ENCODE data around the gene STX2.
A peak's percentile ranks its signal among the peaks of the same experiment; 100 is the strongest.

STX2 gene

GRCh38 chr12:130846369-130846768 lies 7.3 kb upstream of the STX2 start:
- peaks cover 14% of the 10 kb centered on the region for H3K4me1 ChIP-seq (ENCODE audit: control insufficient read depth, low read depth, low read length)
- H3K9me3 ChIP-seq (ENCODE audit: control insufficient read depth, low read depth, low read length): no peaks in the 10 kb centered on the region
- H3K4me3 ChIP-seq (ENCODE audit: low read length): no peak overlapping the region
- H3K27ac ChIP-seq (ENCODE audit: low read length): no peak overlapping the region
- H3K27me3 ChIP-seq (ENCODE audit: control insufficient read depth, insufficient read depth, low read length): no peaks in the 10 kb centered on the region
- H3K9ac ChIP-seq (ENCODE audit: low read length): no peak overlapping the region
- no peaks in the 10 kb centered on the region for H3K36me3 ChIP-seq (ENCODE audit: control insufficient read depth, low read depth, low read length)

DNA sequence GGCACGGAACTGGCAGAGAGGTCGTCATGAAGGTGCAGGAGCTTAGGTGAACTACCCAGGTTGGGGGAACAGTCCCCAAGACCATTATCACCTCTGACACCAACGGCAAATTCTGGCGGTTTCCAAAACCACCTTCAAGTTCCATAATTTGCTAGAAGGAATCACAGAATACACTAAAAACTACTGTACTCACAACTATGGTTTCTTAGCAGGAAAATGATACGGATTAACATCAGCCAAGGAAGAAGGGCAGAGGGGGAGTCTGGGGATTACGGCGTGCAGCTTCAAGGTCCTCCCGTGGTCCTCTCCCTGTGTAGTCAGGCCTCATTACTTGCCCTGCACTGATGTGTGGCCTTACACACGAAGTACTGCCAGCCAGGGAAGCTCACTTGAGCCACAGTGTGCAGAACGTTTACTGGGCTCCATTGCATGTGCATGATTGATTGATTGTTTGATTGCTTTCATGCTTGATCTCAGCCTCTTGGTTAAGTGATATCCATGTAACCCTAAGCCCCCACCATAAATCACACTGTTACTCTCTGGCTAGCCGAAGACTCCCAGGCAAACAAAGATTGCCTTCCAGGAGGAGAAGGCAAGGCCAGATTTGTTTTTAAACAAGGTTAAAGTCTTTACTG lies 837 bp upstream of the STX2 start:
- Histone ChIP-seq H3K4me1 (ENCODE audit: control insufficient read depth, low read depth, low read length) (peaks cover 24% of the 10 kb centered on the region), H3K4me3 (ENCODE audit: low read length) (peak overlapping the region; percentile 42), H3K27me3 (ENCODE audit: control insufficient read depth, insufficient read depth, low read length) (peaks cover 18% of the 10 kb centered on the region), H3K36me3 (ENCODE audit: control insufficient read depth, low read depth, low read length) (no peaks in the 10 kb centered on the region), H3K9me3 (ENCODE audit: control insufficient read depth, low read depth, low read length) (no peaks in the 10 kb centered on the region), H3K27ac (ENCODE audit: low read length) (no peak overlapping the region), H3K9ac (ENCODE audit: low read length) (no peak overlapping the region)

- no peaks in the 10 kb centered on the region for H3K9me3 ChIP-seq (ENCODE audit: control insufficient read depth, low read depth, low read length)
- no peaks in the 10 kb centered on the region for H3K36me3 ChIP-seq (ENCODE audit: control insufficient read depth, low read depth, low read length)
- peaks cover 24% of the 10 kb centered on the region for H3K4me1 ChIP-seq (ENCODE audit: control insufficient read depth, low read depth, low read length)
- H3K27me3 ChIP-seq (ENCODE audit: control insufficient read depth, insufficient read depth, low read length): peaks cover 18% of the 10 kb centered on the region
- peak overlapping the region; percentile 89 for H3K4me3 ChIP-seq (ENCODE audit: low read length)
- peak overlapping the region; percentile 61 for H3K9ac ChIP-seq (ENCODE audit: low read length)
- H3K27ac ChIP-seq (ENCODE audit: low read length): no peak overlapping the region
Observed at GRCh38 chr12:130838284-130838950, 633 bp downstream of the STX2 start.

GRCh38 chr12:130835436-130835835 lies 3.6 kb downstream of the STX2 start:
- no peak overlapping the region for H3K27ac ChIP-seq (ENCODE audit: low read length)
- no peaks in the 10 kb centered on the region for H3K9me3 ChIP-seq (ENCODE audit: control insufficient read depth, low read depth, low read length)
- H3K27me3 ChIP-seq (ENCODE audit: control insufficient read depth, insufficient read depth, low read length): peaks cover 18% of the 10 kb centered on the region
- peaks cover 31% of the 10 kb centered on the region for H3K4me1 ChIP-seq (ENCODE audit: control insufficient read depth, low read depth, low read length)
- no peaks in the 10 kb centered on the region for H3K36me3 ChIP-seq (ENCODE audit: control insufficient read depth, low read depth, low read length)
- H3K9ac ChIP-seq (ENCODE audit: low read length): no peak overlapping the region
- no peak overlapping the region for H3K4me3 ChIP-seq (ENCODE audit: low read length)

- Histone ChIP-seq H3K27ac (ENCODE audit: low read length) (no peak overlapping the region), H3K9ac (ENCODE audit: low read length) (no peak overlapping the region), H3K4me1 (ENCODE audit: control insufficient read depth, low read depth, low read length) (peaks cover 32% of the 10 kb centered on the region), H3K9me3 (ENCODE audit: control insufficient read depth, low read depth, low read length) (no peaks in the 10 kb centered on the region), H3K4me3 (ENCODE audit: low read length) (no peak overlapping the region), H3K36me3 (ENCODE audit: control insufficient read depth, low read depth, low read length) (no peaks in the 10 kb centered on the region), H3K27me3 (ENCODE audit: control insufficient read depth, insufficient read depth, low read length) (peaks cover 13% of the 10 kb centered on the region)
Observed at GRCh38 chr12:130835011-130835410, 4.0 kb downstream of the STX2 start.

DNA sequence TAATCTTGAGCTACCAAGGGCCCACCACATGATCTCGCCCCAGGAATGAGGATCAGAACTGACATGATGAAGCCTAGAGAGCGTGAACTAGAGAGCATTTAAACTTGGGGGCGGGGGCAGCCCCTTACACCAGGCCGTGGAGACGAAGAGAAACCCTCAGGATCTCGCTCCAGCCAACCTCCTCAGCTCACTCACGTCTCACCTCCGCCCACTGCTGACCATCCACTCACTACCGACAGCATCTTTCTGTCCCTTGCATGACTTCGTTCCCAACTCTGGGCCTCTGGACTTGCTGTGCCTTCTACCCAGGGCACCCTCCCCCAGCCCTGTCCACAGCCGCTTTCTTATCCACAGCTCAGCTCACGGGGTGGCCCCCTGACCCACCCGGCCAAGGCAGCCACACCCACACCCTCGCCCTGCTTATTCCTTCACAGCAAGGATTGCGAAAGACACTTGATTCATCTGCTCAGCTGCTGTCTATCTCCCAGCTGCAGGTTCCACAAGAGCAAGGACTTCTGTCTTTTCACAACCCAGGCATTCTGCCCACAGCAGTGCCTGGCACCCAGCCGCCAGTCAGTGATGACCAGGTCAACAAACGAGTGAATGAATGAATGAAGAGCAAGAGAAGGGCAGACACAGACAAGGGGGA lies 6.4 kb downstream of the STX2 start:
- Histone ChIP-seq H3K9ac (ENCODE audit: low read length) (no peak overlapping the region), H3K4me3 (ENCODE audit: low read length) (no peak overlapping the region), H3K36me3 (ENCODE audit: control insufficient read depth, low read depth, low read length) (no peaks in the 10 kb centered on the region), H3K4me1 (ENCODE audit: control insufficient read depth, low read depth, low read length) (peaks cover 26% of the 10 kb centered on the region), H3K9me3 (ENCODE audit: control insufficient read depth, low read depth, low read length) (no peaks in the 10 kb centered on the region), H3K27ac (ENCODE audit: low read length) (no peak overlapping the region), H3K27me3 (ENCODE audit: control insufficient read depth, insufficient read depth, low read length) (peaks cover under 1% of the 10 kb centered on the region)

GRCh38 chr12:130831876-130832405 lies 7.1 kb downstream of the STX2 start:
- H3K9ac ChIP-seq (ENCODE audit: low read length): no peak overlapping the region
- no peak overlapping the region for H3K4me3 ChIP-seq (ENCODE audit: low read length)
- no peaks in the 10 kb centered on the region for H3K9me3 ChIP-seq (ENCODE audit: control insufficient read depth, low read depth, low read length)
- no peaks in the 10 kb centered on the region for H3K36me3 ChIP-seq (ENCODE audit: control insufficient read depth, low read depth, low read length)
- peaks cover 26% of the 10 kb centered on the region for H3K4me1 ChIP-seq (ENCODE audit: control insufficient read depth, low read depth, low read length)
- H3K27ac ChIP-seq (ENCODE audit: low read length): no peak overlapping the region
- no peaks in the 10 kb centered on the region for H3K27me3 ChIP-seq (ENCODE audit: control insufficient read depth, insufficient read depth, low read length)

GRCh38 chr12:130831246-130831645 lies 7.8 kb downstream of the STX2 start:
- no peak overlapping the region for H3K4me3 ChIP-seq (ENCODE audit: low read length)
- no peak overlapping the region for H3K9ac ChIP-seq (ENCODE audit: low read length)
- H3K27ac ChIP-seq (ENCODE audit: low read length): no peak overlapping the region
- no peaks in the 10 kb centered on the region for H3K36me3 ChIP-seq (ENCODE audit: control insufficient read depth, low read depth, low read length)
- H3K27me3 ChIP-seq (ENCODE audit: control insufficient read depth, insufficient read depth, low read length): no peaks in the 10 kb centered on the region
- peaks cover 24% of the 10 kb centered on the region for H3K4me1 ChIP-seq (ENCODE audit: control insufficient read depth, low read depth, low read length)
- no peaks in the 10 kb centered on the region for H3K9me3 ChIP-seq (ENCODE audit: control insufficient read depth, low read depth, low read length)

GRCh38 chr12:130830246-130830551 lies 8.9 kb downstream of the STX2 start:
- Histone ChIP-seq H3K4me1 (ENCODE audit: control insufficient read depth, low read depth, low read length) (peaks cover 17% of the 10 kb centered on the region), H3K4me3 (ENCODE audit: low read length) (no peak overlapping the region), H3K27ac (ENCODE audit: low read length) (no peak overlapping the region), H3K9me3 (ENCODE audit: control insufficient read depth, low read depth, low read length) (no peaks in the 10 kb centered on the region), H3K27me3 (ENCODE audit: control insufficient read depth, insufficient read depth, low read length) (no peaks in the 10 kb centered on the region), H3K36me3 (ENCODE audit: control insufficient read depth, low read depth, low read length) (no peaks in the 10 kb centered on the region), H3K9ac (ENCODE audit: low read length) (no peak overlapping the region)

DNA sequence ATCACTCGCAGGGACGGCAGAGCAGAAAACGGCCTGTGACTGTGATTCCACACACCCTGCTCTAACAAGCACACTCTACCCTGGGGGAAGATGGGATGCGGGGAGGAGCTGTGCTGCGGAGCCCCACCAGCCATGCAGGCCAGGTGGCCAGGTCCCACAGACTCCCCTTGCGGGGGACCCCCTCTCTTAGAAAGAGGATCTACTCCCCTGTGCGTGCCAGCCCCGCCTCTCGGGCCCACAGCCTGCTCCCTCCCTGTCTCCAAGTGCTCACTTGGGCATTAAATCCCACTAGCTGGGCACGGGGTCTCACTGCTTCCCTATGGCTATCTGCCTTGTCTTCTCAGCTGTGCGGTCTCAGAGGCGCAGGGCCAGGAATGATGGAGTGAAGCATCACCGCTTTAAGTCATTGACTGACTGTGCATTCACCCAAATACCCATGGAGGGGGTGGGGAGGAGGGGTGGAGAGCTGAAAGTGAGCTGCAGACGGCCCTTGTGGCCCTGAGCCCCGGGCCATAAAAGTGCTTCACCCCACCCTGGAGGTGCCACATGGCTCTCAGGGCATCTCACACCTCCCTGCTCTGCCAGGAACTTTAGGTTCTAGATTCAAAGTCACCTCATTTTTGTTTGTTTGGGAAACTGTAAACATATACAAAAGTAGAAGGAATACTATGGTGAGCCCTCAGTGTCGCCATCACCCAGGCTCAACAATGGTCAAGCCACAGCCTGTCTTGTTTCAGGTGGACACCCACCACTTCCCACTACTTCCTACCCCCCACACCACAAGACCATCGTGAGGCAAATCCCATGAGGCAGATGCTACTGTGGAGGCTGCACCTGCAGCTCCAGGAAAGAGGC lies 9.4 kb downstream of the STX2 start:
- Histone ChIP-seq H3K4me3 (ENCODE audit: low read length) (no peak overlapping the region), H3K27ac (ENCODE audit: low read length) (no peak overlapping the region), H3K9me3 (ENCODE audit: control insufficient read depth, low read depth, low read length) (no peaks in the 10 kb centered on the region), H3K36me3 (ENCODE audit: control insufficient read depth, low read depth, low read length) (no peaks in the 10 kb centered on the region), H3K4me1 (ENCODE audit: control insufficient read depth, low read depth, low read length) (peaks cover 17% of the 10 kb centered on the region), H3K9ac (ENCODE audit: low read length) (no peak overlapping the region), H3K27me3 (ENCODE audit: control insufficient read depth, insufficient read depth, low read length) (no peaks in the 10 kb centered on the region)

GRCh38 chr12:130828895-130829294 lies 10.2 kb downstream of the STX2 start:
- Histone ChIP-seq H3K27me3 (ENCODE audit: control insufficient read depth, insufficient read depth, low read length) (no peaks in the 10 kb centered on the region), H3K4me1 (ENCODE audit: control insufficient read depth, low read depth, low read length) (peaks cover 17% of the 10 kb centered on the region), H3K9me3 (ENCODE audit: control insufficient read depth, low read depth, low read length) (no peaks in the 10 kb centered on the region), H3K9ac (ENCODE audit: low read length) (no peak overlapping the region), H3K27ac (ENCODE audit: low read length) (no peak overlapping the region), H3K36me3 (ENCODE audit: control insufficient read depth, low read depth, low read length) (no peaks in the 10 kb centered on the region), H3K4me3 (ENCODE audit: low read length) (no peak overlapping the region)
